ENCODE measurements around the gene SEMA7A. TPM values are rescaled to one million over a fixed set of nuclear protein-coding genes. Genes with fewer than 3 reads are reported as not detected.

The SEMA7A gene
- total and polyA plus RNA-seq, 2 of the 4 experiments (the other 2 are of a cell fraction) = 30.5 to 87.3 TPM

GRCh38 chr15:74421302-74422245 is 12.2 kb downstream of the SEMA7A start (continued):
- no peak for TF ChIP-seq POLR2A (IDR thresholded peaks at IDR 0.05; ENCODE audit: low read depth, low read length)

GRCh38 chr15:74420193-74420905 is 13.4 kb downstream of the SEMA7A start:
- H3K79me1 ChIP-seq (ENCODE audit: low read depth in 1 of 2, low read length in 2 of 2) = peaks cover 22 to 97% of the 10 kb centered on the region in 2 experiments
- peak overlapping the region; percentile 78 for H2AK9ac ChIP-seq (replicated peaks; ENCODE audit: low read depth, low read length, poor library complexity)
- H3K9me1 ChIP-seq (ENCODE audit: insufficient read depth, low read length) = peaks cover 49% of the 10 kb centered on the region
- H3K56ac ChIP-seq (ENCODE audit: extremely low read depth, insufficient read depth, low read length) = no peak overlapping the region
- DNase-seq = no peak
- no peak overlapping the region; the same call in 1 of the 2 replicates for H3K18ac ChIP-seq (ENCODE audit: low read depth, low read length)
- POLR2A ChIA-PET (ENCODE audit: unreplicated experiment) = interaction anchor here (0.7 kb wide), 1 partner anchor 12 kb away, joined by 3 read pairs; no protein-coding TSS in a partner anchor
- no TSS peak for BruUV-seq (replicated peaks)
- no peak overlapping the region for H3K4me3 ChIP-seq (ENCODE audit: insufficient read depth, low read depth, low read length)
- no peaks in the 10 kb centered on the region; the same call in 1 of the 2 replicates for H4K20me1 ChIP-seq (ENCODE audit: insufficient read depth, low read length)
- H2BK15ac ChIP-seq (ENCODE audit: low read depth, low read length) = no peak overlapping the region; the same call in 2 of the 3 replicates
- H2BK120ac ChIP-seq (ENCODE audit: low read depth, low read length) = peak overlapping the region; percentile 61
- H3K14ac ChIP-seq (replicated peaks; ENCODE audit: low read depth, low read length) = peak overlapping the region; percentile 51
- H4K5ac ChIP-seq (ENCODE audit: low read depth, low read length) = no peak overlapping the region
- H2AK5ac ChIP-seq (ENCODE audit: low read depth, low read length) = peak overlapping the region; percentile 88
- H3K4me1 ChIP-seq (ENCODE audit: control insufficient read depth, insufficient read depth, low read length) = peaks cover 50% of the 10 kb centered on the region
- ATAC-seq (ENCODE audit: low read depth) = peak; percentile 6
- dilution Hi-C loops (cut with HindIII; ENCODE audit: low sequenced_read_pairs, unreplicated experiment) (no loop called here), intact Hi-C loops (cut with micrococcal nuclease) (no loop called here), in situ Hi-C loops (cut with MboI; ENCODE audit: low sequenced_read_pairs) (no loop called here)
- no peak for TF ChIP-seq RFX5 (IDR thresholded peaks at IDR 0.05; ENCODE audit: low read depth, low read length)
- peak overlapping the region; percentile 90 for H2BK5ac ChIP-seq (ENCODE audit: low read depth, low read length, poor library complexity, severe bottlenecking)
- H3K9ac ChIP-seq (ENCODE audit: low read depth, low read length) = no peak overlapping the region
- H3K27ac ChIP-seq (ENCODE audit: insufficient read depth, low read length) = no peak overlapping the region; the same call in 1 of the 2 replicates
- H3K23ac ChIP-seq (ENCODE audit: low read depth, low read length) = 0 out of 2 replicates have a peak overlapping the region, but pooled peaks have one; percentile 11
- H3K36me3 ChIP-seq (ENCODE audit: control insufficient read depth, insufficient read depth, low read length) = peaks cover 3% of the 10 kb centered on the region; the same call in 1 of the 2 replicates
- no peaks in the 10 kb centered on the region for H3K27me3 ChIP-seq (ENCODE audit: control insufficient read depth, insufficient read depth, low read length)
- no peak overlapping the region for H3K4me2 ChIP-seq (ENCODE audit: low read depth, low read length)
- H3K4ac ChIP-seq (ENCODE audit: low read depth, low read length) = peak overlapping the region; percentile 91
- peak overlapping the region in 1 of 2 experiments; percentile 61; a peak in 3 of 4 replicates for H4K8ac ChIP-seq (ENCODE audit: low read depth in 2 of 2, low read length in 2 of 2)
- peak overlapping the region; percentile 66 for H4K91ac ChIP-seq (ENCODE audit: insufficient read depth, low read depth, low read length)
- peak overlapping the region; percentile 23; the same call in 1 of the 2 replicates for H2BK20ac ChIP-seq (ENCODE audit: low read depth, low read length)
- no peaks in the 10 kb centered on the region for H3K9me3 ChIP-seq (ENCODE audit: control insufficient read depth, insufficient read depth, low read length)
- CTCF ChIA-PET = interaction anchor here (1.4 kb wide), 1 partner anchor 38 kb away, joined by 5 read pairs; no protein-coding TSS in a partner anchor
- 61% methylated on average over 6 of the region's 10 CpGs; no CpG with 5 or more reads in 1 of the 2 experiments for WGBS, 2 experiments (ENCODE audit: extremely low coverage in 2 of 2, insufficient read length in 1 of 2)
- peak overlapping the region; percentile 28 for H2AFZ ChIP-seq (replicated peaks; ENCODE audit: low read length, poor library complexity)
